ENCODE results near the gene TTC21B.
"Not testable (repeated sequence)": the region's sequence is repeated elsewhere in the genome, so short reads cannot be mapped to it uniquely, and the experiment has no call there.

TTC21B gene

DNA sequence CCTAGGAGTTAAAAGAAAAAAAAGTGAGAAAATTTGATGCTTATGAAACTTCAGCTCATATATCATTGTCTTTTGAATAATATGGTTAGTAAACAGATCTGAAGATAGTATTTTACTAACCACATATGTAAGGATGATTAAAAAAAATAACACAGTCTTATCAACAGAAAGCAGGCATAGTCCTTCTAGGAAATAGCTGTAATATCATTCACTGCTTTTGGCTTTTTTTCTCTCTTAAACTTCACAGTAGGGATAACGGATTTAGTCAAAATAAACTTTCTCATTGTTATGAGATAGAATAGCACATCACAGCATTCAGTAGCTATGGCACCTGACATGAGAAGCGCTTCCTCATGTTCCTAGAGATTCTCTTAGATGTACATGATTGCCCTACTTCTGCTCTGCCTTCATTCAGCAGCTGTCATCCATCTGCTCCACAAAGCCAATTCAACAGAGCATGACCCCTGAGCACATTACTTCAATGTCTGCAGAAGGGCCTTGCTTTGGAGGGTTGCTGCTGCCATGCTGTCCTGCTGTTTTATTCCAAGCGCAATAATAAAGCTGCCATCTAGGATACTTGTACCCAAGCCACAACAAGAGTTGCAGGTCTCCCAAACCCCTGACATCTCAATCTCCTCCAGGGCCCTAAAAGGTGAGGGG, 67.0 kb downstream of the TTC21B start:
- DNase-seq (ENCODE audit: low read depth), result no peak

- no peak for DNase-seq (ENCODE audit: low read depth)
Measured at GRCh38 chr2:165877565-165878550, 75.7 kb downstream of the TTC21B start.

GRCh38 chr2:165876712-165877111, 76.9 kb downstream of the TTC21B start:
- no peak for DNase-seq (ENCODE audit: low read depth)

DNA sequence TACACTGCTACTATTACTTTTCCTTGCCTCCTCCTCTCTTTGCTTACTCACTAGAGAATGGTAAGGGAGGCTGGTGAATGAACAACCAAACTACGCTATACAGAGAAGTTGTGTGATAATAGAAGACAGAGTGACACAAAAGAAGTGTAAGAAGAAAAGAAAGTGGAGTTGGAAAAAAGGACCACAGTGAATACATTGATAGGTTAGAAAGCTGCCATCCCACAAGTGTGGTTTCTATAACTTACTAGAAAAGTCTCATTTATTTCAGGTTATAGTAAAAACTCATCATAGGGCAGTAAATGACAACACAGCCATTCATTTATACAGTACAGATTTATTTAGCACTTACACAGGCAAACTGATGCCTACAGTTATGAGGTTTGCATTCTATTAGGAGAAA, 77.3 kb downstream of the TTC21B start:
- no peak for DNase-seq (ENCODE audit: low read depth)

- DNase-seq (ENCODE audit: low read depth), result no peak
Measured at GRCh38 chr2:165874445-165875039, 79.0 kb downstream of the TTC21B start.

DNA sequence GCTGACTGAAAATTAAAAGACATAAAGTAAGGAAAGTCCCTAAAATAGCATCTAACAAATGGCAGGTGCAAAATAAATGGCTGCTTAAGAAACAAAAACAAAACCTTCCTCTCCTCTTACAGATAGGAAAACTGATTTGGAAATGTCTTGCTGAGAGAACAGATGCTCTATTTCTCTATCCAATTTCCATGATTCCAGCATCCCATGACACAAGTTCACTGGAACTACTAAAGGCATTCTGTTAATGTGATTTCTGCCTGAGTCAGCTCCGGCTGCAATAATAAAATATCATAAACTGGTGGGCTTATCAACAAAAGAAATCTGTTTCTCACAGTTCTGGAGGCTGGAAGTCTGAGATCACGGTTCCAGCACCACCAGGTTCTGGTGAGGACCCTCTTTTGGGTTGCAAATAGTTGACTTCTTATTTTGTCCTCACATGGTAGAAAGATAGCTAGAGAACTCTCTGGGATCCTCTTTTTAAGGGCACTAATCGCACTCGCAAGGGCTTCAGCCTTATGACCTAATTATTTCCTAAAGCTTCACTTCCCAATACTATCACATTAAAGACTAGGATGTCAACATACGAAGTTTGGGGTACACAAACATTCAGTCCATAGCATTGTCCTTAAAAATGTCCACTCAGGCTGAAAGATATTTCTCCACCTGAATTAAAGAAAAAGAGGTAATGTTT, 81.3 kb downstream of the TTC21B start:
- no peak for DNase-seq (ENCODE audit: low read depth)

DNA sequence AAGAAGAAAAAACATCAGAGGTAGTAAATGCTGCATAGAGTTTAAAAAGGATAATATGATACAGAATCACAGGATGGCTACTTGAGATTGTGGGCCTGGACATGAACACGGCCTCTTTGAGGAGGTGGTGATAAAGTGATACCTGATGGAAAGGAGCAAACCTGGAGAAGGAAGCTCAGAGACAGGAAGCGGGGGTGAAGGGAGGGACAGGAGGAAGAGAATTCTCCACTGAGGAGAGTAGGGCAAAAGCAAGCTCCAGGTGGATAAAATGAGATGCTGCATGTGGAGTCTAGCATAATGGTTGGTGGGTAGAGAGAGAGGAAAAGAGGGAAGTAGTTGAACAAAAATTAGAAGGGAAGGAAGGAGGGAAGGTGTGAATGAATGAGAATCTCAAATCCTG, 82.6 kb downstream of the TTC21B start:
- no peak for DNase-seq (ENCODE audit: low read depth)

DNA sequence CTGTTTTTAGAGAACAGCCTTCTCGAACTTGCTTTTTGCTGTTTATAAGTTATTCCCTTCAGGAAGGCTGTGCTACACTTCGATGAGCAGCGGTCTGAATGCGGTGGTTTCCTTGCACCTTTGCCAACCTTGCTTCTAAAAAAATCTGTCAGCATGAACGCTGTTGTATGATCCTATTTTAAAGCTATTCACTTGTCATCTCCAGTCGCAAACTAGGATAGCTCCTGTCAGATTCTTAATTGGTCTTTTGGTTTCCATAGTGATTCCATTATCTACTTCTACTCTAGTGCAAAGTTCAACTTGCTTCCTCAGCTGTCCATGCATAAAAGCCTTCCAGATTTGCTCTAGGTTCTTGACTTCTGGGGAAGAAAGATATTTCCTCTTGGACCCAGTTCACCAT, 83.2 kb downstream of the TTC21B start:
- no peak for DNase-seq (ENCODE audit: low read depth)

DNA sequence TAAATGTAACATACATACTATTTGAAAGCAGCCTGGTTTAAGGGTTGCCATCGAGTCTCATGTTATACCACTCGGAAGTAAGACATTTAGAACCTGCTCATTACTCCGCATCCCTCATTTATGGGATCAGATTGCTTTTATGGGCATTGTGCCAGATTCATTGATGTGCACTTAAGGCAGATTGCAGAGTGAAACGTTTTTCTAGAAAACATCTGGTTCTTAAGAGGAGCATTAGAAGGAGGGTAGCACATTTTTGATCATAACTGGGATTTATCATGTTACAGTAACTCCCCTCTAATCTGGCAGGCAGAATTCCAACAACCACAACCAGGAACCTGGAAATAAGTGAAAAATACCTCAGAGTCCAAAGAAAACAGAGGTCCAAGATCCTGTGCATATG, 85.4 kb downstream of the TTC21B start:
- DNase-seq (ENCODE audit: low read depth), result no peak

DNA sequence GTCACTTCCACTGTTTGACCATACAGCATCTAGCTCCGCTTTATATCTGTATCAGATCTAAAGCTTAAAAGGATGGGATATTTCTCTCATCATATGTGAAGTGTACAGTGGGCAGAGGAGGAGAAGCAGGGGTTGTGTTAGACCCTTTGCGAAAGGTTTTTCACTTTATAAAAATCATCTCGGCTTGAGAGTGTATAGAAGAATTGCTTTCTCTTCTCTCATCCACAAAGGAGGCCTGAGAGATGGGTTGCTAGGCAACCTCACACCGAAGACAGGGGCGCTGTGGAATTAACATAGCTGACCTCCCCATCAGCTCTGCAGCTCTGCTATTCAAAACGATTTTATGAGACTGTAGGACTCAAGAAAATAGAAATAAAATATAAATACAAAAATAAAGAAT, 89.3 kb downstream of the TTC21B start:
- no peak for DNase-seq (ENCODE audit: low read depth)

- DNase-seq (ENCODE audit: low read depth), result no peak
Measured at GRCh38 chr2:165863810-165864261, 89.7 kb downstream of the TTC21B start.

DNA sequence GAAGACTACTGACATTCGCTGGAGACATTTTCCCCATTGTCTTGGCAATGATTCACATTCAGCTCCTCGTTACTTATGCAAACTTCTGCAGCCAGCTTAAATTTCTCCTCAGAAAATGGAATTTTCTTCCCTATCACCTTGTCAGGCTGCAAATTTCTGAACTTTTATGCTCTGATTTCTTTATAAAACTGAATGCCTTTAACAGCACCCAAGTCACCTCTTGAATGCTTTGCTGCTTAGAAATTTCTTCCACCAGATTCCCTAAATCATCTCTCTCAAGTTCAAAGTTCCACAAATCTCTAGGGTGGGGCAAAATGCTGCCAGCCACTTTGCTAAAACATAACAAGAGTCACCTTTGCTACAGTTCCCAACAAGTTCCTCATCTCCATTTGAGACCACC, 92.5 kb downstream of the TTC21B start:
- not testable (repeated sequence) for DNase-seq (ENCODE audit: low read depth)

DNA sequence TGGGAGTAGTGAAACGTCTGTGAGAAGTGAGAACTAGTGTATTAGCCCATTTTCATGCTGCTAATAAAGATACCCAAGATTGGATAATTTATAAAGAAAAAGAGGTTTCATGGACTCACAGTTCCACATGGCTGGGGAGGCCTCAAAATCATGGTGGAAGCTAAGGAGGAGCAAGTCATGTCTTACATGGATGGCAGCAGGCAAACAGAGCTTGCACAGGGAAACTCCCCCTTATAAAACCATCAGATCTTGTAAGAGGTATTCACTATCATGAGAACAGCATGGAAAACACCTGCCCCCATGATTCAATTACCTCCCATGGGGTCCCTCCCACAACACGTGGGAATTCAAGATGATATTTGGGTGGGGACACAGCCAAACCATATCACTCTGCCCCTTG, 93.9 kb downstream of the TTC21B start:
- not testable (repeated sequence) for DNase-seq (ENCODE audit: low read depth)

- no peak for DNase-seq (ENCODE audit: low read depth)
Measured at GRCh38 chr2:165857876-165858275, 95.7 kb downstream of the TTC21B start.

- DNase-seq (ENCODE audit: low read depth), result no peak
Measured at GRCh38 chr2:165852394-165852793, 101.2 kb downstream of the TTC21B start.

DNA sequence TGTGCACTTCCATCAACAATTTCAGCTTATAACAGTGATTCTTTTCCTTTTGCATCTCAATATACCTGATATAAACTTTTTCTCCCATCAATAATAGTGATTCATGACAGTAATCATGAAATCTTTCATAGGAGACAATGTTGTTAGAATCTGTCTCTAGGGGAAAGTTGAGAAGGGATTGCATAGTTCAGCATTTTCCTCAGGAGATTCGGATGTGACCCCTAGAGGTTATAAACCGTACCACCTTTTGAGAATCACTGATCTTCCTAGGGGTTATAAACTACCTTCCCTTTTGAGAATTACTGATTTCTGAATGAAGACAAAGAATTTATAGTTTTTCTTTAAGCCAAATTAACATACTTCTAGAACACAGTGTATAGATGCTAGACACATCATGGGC, 106.6 kb downstream of the TTC21B start:
- DNase-seq (ENCODE audit: low read depth), result no peak

GRCh38 chr2:165846056-165846455, 107.5 kb downstream of the TTC21B start:
- DNase-seq (ENCODE audit: low read depth), result no peak

DNA sequence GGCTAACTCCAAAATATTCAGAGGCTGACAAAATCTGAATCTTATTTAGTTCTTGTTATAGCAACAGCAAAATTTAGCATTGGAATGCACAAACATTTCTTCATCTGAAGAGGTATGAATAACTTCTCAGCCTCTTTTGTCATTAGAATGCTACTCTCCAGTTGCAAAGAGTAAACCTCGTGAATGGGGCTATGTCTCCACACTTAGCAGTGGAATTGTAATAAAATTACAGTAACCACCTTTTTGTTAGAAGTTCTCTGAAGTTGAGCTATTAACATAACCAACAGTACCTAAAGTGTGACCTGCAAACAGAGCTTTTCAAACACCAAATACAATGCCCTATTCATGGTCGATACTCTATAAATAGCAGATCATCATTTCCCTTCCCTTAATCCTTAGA, 109.4 kb downstream of the TTC21B start:
- no peak for DNase-seq (ENCODE audit: low read depth)

GRCh38 chr2:165843351-165843750, 110.2 kb downstream of the TTC21B start:
- no peak for DNase-seq (ENCODE audit: low read depth)

DNA sequence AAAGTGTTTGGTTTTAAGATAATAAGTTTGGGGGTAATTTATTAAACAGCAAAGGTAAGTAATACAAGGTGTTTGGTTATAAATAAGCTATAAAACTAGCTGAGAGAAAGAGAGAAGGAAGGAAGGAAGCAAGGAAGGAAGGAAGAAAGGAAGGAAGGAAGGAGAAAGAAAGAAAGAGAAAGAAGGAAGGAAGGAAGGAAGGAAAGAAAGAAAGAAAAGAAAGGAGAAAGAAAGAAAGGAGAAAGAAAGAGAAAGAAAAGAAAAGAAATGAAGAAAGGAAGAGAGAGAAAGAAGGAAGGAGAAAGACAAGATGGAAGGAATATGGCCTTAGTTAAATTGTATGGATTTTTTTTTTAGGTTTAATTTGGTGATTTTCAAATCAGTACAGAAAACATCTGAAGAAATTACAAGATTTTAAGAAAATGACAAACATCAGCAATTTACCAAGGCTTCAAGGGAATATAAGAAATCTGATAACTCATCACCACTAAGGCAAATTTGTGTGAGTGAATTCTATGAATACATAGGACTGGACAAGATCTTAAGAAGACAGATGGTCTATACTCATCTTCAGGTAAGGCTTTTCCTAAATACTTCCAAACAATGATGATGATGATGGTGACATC, 113.1 kb downstream of the TTC21B start:
- DNase-seq (ENCODE audit: low read depth), result no peak

DNA sequence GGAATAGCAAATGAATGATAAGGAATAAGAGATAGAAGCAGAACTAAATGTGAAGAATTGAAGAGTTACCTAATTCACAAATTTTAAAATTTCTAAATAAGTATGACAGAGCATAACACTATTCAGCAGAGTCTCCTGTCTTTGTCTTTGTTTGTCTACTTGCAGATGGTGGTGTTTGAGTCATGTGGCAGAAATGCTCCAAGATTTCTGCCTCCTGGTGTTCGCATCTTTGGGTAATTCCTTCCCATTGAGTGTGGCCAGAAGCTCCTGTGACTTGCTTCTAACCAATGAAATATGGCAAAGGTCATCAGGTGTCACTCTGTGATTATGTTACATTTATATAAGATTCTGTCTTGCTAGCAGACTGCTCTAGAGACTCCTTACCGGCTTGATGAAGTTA, 114.0 kb downstream of the TTC21B start:
- DNase-seq (ENCODE audit: low read depth), result no peak

GRCh38 chr2:165837122-165837521, 116.5 kb downstream of the TTC21B start:
- no peak for DNase-seq (ENCODE audit: low read depth)

All from T-helper 22 cell (primary cell).